C4-2B (cell line): Measurements from ENCODE around the gene KCNK6.

ENCODE experiments used
- ZFX ChIP-seq: fragments of 450-650 bp; IDR thresholded peaks from 2 replicates; pipeline ENCODE4 v1.6.1; 2017
- TF ChIP-seq, protein P1 (sequence below): fragments of 450-650 bp; conservative IDR thresholded peaks from 2 replicates; pipeline ENCODE4 v1.5.1; 2017; ENCODE audit warnings: mild to moderate bottlenecking

- TF ChIP-seq, protein P1, sequence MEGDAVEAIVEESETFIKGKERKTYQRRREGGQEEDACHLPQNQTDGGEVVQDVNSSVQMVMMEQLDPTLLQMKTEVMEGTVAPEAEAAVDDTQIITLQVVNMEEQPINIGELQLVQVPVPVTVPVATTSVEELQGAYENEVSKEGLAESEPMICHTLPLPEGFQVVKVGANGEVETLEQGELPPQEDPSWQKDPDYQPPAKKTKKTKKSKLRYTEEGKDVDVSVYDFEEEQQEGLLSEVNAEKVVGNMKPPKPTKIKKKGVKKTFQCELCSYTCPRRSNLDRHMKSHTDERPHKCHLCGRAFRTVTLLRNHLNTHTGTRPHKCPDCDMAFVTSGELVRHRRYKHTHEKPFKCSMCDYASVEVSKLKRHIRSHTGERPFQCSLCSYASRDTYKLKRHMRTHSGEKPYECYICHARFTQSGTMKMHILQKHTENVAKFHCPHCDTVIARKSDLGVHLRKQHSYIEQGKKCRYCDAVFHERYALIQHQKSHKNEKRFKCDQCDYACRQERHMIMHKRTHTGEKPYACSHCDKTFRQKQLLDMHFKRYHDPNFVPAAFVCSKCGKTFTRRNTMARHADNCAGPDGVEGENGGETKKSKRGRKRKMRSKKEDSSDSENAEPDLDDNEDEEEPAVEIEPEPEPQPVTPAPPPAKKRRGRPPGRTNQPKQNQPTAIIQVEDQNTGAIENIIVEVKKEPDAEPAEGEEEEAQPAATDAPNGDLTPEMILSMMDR = no peak
- TF ChIP-seq ZFX = no peak
These were observed 25.6 kb upstream of the KCNK6 start for GRCh38 chr19:38294090-38294489.
